HG03103 (cell line): ENCODE results near the gene NMNAT2.

ENCODE experiments used
- ATAC-seq: cut with Tn5 transposase; IDR thresholded peaks from one replicate; pipeline ENCODE4 v1.9.1; 2021; ENCODE audit warnings: low read depth; ENCODE audit not compliant: unreplicated experiment

The NMNAT2 gene

DNA sequence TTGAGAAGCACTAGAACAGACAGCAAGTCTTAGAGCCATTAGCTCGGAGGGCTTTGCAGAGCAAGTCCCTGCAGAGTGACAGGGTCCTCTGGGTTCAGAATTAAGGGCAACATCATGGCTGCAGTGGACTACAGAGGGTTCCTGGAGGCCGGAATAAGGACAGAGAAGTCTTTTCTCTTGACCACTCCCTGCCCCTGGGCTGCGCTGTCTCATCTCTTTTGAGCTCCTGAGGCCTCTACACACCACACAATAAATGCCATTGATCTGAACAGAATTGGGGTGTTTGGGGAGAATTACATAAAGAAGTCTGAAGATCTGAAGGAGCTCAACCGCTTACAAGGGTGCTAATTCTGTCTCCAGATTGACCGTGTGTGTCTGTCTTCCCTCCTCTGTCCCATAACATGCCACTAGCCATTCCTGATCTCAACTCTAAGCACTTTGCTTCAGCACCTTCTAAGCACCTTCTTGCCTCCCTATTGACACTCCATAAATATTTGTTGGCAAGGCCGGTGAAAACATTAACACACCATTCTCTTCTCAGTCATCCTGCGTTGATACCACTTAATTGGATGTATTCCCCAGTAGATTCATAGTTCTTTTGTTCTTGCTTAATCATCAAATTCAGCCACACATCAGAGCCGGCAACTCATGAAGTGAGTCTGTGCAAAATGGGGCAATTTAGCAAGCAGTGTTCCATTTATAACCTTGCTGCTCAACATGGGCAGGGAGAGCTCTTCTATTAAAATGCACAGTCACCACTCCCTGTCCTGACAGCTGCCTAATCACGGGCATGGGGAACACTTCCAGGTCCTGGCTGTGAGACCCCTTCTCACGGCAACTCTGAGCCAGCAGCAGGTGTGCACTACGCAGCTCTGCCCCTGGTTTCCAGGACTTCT, 49.7 kb downstream of the NMNAT2 start:
- no peak for ATAC-seq

DNA sequence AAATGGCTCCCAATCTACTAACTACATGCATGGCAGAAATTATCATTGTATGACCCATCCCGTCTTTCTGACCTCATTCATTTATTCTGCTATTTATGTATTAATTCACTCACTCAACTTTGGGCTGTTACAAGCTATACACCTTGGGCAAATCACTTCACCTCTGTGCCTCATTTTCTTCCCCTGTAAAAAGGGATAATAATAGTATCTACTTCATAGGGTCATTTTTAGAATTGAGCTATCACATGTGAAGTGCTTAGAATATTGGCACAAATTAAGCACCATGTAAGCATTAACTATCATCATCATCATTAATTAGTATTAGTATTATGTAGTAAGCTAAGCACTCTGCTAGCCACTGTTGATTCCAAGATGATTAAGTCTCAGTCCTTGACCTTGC, 52.1 kb downstream of the NMNAT2 start:
- ATAC-seq: no peak

DNA sequence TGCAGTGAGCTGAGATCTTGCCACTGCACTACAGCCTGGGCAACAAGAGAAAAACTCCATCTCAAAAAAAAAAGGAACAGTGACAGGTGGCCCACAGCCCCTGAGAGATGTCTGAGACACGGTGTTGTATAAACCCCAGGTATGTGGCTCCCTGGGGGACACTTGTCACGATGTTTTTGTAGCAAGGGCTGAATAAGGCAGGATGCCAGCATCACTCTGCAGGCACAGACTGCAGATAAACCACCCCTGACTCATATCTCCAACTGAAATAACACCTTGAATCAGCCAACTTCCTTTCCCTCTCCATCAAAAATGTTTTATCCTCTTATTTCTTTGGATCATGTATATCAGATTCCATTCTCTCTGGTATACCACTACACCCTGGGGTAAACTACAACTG, 52.5 kb downstream of the NMNAT2 start:
- ATAC-seq: no peak

DNA sequence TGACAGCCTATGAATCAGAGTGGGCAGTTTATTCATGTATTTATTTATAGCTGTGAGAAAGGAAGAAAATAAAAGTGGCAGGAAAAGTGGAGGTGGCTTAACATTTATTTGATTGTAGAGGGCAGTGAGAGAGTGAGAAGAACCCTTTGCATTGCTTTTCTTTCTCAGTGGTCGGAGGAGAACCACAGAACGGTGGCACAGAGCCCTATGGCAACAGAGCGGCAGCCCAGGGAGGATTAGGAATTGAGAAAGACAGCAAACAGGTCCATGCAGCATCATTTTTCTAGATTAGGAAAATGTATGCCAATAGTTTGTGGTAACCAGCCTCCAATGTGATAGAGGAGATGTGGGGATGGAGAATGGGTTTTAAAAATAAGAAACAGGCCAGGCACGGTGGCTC, 53.1 kb downstream of the NMNAT2 start:
- no peak for ATAC-seq

DNA sequence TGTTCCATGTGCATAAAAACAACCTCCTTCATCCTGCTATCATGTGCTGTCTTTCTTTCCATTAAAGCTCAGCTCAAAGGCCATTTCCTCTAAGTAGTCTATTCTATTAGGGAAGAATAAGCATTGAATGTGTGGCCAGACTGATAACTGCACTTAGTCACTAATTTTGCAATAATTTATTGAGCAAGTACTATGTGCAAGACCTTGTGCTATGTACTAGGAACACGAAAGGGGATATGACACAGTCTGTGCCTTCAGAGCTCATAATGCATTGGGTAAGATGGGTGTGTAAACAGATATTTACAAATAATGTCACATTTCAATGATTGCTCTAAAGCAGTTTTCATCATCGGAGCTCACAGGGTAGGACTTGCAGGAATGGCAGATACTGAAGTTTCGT, 54.2 kb downstream of the NMNAT2 start:
- ATAC-seq: no peak

DNA sequence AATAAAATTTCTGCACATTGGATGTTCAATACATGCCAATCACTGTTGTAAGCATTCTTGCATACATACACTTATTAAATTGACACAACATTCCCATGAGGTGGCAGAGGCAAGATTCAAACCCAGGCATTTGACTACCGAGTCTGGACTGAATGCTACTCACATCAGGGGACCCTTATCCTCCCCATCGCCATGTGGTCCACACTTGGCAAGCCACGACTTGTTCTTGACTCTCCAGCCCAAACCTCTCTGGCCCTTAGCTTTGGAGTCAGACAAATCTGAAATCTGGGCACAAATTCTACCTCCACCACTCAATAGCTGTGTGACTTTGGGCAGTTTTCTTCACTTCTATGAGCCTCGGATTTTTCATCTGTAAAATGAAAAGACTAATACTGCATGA, 57.1 kb downstream of the NMNAT2 start:
- no peak for ATAC-seq

DNA sequence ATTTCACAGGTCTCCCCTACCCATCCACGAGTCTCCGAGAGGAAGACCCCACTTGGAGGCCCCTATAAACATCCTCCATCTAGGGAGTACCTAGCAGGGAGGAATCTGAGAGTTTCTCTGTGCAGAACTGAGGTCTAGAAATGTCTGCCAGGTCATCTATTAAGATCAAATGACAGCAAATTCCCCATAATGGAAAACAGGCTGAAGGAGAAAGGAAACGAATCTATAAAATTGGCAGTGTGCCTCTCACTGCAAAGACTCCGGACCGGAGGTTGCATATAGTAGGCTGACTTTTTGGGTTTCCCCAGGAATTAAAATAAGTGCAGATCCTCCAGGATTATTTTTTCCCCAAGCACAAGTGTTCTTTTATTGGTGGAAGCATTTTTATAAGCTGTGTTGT, 57.7 kb downstream of the NMNAT2 start:
- ATAC-seq: no peak

DNA sequence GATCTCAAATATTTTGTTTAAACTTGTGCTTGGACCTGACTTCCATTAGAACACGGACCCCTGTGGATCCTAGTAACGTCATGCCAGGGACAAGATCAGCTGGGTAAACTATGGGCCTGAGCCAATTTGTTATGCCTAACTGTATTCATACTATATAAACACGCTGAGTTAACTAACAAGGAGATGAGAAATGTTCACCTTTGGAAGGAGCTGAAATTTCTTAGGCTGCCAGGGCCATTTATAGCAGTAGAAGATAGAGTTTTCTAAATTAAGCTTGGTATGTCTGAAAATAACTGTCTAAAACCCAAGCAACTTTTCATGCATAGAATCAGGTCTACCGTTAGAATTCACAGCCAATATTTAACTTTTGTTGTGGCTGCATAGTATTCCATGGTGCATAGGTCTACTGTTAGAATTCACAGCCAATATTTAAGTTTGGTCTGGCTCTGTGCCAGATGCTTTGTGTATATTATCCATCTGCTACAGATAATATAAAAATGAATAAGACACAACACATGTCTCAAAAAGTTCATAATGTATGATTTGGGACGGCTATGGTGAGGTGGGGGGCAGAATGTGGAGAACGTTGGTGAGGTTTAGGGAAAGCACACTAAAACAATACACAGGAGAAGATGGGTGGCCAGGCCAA, 61.5 kb downstream of the NMNAT2 start:
- no peak for ATAC-seq

DNA sequence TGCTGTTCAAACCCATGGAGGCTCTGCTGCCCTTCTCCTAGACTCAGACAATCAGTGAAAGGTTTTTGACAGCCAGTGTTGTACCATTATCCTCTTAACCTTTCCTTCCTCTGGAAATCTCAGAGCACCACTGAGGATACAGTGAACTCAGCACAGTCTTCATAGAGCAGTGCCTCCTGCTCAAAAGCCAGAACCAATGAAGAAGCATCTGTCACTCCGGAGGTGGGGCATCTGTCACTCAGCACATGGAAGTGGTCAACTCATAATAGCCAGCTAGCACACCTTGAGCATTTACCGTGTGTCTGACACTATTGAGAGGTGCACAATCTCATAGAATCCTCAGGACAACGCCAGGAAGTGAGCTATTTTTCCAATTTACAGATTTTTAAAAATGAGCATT, 62.4 kb downstream of the NMNAT2 start:
- no peak for ATAC-seq

DNA sequence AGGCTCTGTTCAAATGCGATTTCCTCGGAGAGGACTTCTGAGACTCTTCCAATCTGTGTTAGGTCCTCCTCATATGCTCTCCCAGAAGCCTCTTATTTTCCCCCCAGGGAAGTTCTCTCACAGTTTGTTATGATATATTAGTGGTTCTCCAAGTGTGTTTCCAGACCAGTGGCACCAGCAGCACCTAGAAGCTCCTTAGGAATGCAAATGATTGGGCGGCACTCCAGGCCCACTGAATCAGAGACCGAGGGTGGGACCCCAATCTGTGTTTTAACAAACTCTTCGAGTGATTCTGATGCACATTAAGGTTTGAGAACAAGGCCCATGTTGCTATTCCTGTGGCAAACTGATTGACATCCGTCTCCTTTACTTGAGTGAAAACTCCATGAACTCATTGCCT, 63.0 kb downstream of the NMNAT2 start:
- no peak for ATAC-seq

DNA sequence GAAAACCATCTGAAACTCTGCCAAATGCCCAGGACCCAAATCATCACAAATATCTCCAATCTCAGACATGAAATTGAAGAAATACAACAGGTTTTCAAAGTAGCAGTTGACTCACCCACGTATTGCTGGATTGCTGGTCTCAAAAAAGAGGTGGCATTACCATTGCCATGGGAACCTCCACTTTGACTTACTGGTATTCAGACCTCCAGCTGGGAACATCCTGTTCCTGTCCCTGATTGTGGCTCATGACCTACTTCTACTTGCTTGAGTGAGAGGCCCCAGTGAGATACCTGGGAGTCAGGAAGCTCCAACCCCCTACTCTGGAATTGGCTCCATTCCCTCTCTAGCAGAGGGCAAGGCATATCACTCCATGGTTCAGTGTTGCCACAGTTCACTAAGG, 64.6 kb downstream of the NMNAT2 start:
- no peak for ATAC-seq

DNA sequence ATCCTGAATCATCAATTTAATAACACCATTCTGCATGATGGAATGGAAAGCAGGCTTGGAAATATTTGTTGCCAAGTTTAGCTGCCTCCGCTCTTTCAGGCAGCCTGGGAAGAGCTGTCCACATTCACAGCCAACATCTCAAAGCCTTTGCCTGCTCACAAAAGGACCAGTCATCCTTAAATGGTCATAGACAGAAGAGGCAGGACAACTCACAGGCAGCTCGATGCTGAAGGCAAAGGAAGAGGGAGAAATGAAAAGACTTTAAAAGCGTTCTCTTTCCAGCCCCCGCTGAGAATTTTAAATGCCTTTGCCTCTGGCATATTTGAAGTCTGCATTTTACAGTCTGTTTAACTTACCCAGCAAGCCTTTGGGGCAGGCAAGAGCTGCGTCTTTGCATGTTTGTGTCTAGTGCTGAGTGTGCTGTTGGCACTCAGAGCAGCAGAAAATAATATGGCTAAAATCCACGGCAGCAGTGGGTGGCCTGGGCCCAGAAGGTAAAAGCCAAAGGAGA, 68.9 kb downstream of the NMNAT2 start:
- no peak for ATAC-seq

DNA sequence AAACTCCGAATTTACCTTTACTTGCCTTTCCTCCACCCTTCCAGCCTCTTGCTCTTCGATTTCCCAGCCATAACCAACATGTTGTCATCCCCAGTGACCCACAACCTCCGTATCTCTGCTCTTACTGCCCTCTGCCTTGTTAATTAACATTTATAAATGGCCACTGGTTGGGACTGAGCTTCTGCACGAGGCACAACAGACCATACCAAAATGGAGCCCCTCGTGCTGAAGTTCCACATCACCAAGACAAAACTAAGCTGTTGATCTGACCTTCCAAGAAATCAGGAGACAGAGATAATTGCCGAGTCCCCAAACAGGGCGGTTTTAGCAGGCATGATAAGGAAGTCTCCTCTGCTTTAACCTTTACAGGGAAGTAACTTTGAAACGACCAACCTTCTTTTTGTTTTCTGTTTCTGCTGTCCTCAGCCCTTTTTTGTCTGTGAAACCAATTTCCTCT, 71.9 kb downstream of the NMNAT2 start:
- no peak for ATAC-seq

DNA sequence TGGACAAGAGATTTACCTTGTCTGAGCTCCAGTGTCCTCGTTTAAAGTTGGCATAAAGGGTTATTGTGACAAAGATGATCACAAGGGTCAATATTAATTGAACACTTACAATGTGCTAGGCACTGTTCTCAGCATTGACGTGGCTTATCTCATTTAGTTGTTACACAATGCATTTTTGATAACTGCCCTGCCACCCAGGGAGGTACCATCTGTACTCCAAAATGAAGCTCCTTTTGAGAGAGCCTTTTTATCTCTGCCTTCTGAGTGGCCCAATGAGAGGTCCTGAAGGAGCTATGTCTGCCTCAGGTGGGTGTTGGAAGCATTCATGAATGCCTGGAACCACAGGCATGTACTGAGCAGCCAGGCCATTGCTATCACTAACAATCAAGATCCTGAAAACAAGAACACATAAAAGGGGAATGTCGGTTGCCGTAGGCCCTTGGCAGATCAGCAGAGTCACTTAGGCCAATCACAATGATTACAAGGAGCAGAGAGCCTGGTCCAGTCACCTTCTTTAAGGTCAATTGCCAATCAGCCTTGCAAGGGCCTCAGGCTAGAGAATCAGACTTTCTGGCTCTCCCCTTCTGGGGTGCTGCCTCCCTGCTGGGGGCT, 78.5 kb downstream of the NMNAT2 start:
- no peak for ATAC-seq

DNA sequence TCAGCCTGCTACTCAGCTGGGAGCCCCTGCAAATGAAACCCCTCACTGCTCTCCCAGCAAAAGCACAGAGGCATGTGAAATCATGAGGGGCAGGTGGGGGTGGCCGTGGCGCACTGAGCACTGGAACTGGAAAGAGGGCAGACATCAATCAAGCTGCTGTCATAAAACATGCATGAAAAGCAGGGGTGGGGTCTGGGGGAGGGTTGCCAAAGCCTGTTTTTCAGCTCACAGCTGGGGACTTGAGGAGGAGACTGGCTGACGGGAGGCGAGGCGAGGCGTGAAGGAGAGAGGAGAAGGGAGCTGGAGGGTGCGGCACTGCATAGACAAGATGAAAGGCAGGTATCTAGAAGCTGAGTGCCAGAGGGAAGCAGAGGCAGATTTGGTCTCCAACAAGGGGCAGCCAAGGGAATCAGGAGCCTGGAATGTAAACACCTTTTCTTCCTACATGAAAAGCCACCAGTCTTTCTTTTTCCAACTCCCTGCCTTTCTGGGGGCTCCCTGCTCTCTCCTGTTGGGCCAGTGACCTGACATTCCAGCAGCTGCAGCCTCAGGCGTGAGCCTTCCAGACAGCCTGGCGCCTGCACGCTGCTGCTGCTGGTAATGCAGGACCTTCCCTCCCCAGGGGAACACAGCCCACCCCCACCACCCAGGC, 87.0 kb downstream of the NMNAT2 start:
- ATAC-seq: no peak

DNA sequence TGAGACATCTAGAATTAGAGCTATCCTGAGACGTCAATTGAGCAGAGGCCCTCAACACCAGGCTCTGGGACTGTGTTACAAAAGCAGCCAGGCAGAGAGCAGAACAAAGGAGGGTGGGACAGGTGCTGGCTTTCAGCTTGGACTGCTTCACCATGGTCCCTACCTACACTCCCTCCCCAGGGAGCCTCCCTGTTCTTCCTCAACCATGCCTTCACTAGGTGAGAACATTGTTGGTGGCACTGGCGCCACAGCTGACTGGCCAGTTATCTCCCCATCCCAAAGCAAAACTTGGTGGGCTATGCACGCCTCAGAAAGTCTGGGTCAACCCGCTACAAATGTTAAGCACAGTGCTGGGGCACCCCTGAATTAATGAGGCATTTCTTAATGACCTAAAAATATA, 87.8 kb downstream of the NMNAT2 start:
- ATAC-seq: no peak

DNA sequence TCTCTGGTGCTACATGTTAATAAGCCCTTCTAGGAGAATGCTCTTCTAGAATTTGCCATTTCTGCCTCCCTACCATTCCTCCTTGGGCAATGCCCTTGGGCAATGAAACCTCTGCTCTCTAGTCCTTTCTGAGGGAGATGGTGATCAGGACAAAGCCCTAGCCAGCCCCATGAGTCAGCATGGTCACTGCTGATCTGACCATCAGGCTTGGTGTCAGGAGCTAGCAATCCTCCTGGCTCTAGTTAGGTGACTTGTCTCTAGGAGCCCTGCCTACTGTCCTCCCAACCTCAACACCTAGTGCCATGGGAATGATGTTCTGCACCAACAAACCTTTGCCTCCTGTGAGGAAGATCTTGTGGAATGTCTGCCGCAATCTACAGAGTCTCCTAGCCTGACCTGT, 89.8 kb downstream of the NMNAT2 start:
- no peak for ATAC-seq

DNA sequence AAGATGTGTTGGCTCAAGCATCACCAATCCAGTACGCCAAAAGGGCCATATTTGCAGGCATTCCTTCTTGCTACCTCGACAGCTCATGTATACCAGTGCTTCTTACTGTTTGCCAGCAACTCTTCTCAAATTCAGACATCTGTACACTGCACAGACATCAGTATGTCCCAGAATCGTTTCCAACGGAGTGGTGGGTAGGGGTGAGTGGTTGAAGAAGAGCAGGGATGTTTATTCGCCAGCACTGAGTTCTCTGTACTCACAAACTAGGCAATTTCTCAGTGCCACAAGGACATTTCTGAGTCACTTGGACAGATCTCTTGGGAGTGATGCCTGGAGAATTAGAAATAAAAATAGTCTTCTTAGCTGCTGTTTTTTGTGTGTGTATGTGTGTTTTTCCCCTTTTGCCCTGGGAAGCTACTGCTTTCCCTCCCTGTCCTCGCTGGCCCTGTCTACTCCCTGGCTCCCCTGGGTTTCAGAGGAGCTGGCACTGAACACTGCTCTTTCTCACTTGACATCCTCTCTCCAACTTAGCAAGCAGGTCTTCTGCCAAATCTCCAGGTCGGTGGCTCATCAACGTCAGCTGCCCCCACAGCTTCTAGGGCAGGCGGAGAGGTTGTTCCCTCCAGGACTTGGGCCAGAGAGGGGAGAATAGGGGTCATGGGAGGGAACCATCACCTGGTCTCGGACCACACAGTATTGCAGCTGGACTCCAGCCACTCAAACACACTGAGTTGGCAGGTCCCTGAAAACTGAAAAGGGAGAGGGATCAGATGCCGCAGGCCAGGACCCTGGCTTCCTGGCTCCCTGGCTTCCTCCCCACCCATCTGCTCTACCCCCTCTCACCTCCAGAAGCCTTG, 90.5 kb downstream of the NMNAT2 start:
- no peak for ATAC-seq

DNA sequence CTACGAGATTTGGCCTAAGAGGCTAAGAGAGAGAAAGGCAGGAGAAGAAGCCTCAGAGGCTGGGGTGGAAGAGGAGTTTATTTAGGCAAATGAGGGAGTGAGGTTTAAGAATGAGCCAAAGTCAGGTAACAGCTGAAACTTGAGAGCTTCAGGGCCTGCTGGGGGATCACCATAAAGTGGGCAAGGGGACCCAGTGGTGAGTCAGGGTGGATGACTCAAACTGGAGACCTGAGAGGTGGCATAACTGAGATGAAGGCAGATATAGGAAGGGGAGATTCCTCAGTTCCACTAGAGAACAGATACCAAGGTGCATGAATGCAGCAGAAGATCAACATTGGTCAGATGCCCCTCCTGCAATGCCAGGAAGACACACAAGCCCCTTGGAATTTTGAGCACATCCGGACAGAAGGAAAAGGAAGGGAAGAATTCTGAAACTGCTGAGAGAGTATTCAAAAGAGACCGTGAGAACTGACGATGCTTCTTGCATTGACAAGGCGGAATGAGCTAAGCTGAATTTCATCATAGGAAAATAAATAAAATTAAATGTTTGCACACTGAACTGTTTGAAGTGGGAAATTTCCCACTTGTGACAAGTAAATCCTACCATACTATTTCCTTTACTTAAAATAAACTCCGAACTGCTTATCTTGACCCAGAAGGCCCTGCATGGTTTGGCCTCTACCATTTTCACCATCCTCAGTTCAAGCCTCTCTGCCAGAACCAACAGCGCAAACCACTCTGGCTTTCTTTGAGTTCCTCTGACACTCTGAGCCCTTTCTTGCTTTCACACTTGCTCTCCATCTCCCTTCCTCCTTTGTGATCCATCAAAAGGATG, 94.1 kb downstream of the NMNAT2 start:
- no peak for ATAC-seq
